ENCODE results near the gene COG2.

COG2 gene

DNA sequence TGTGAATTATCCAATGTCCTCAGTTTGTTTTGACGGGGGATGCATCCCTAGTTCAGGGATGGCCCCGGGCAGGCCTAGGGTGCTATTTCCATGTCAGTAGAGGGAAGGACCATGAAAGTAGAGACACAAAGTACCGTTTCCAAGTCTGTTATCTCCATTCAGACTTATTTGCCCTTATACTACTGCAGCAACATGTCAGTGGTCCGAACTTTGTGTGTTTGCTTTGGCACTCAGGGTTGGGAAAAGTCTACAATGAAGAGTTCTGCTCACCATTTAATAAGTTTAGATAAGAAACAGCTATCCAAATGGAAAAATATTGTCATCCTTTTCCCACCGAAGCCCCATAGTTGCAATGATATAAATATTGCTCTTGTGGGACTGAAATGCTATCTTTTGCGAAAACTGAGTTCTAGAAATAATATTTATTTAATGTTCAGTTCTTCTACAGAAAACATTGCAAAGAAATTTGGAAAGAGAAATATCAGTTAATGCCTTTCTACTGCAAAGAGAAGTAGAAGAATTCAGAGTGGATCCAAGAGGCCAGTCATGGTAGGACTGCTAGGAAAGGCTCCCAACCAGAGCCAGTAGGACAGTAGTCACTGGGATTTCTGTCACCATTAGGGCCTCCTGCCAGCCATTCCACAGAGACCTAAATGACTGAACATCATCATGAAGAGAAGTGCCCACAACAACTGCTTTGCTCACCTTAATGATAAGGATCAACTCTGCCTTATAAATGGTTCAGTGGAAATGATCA lies 83.2 kb downstream of the COG2 start:
- no peak for DNase-seq

DNA sequence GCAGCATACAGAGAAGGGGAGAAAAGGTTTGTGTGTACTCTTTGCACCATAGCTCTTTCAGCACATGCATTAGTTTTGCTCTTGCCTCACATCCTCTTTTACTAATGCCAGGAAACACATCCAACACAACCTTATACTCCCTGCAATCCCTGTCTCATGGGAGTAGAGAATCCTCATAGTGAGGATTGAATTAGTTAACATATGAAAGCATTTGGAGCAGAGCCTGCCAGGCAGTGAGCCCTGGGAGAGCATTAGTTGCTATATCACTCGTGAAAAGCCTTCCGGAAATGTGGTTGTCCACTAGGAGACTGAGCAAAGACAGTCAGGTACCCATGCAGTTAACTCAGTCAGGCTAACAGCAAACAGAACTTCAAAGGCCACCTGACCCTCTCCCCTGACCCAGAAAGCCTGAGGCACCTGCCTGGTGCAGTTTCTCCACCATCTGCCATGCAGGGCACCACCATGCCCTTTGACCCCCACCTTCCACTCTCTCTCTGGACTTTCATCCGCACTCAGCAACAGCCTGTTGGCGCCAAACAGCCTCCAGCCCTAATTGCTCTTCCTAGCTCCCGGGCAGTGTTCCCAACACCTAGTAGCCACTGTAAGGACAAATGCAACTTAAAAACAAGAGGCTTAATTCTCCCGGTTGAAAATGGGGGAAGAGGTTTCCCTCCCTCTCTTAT lies 86.6 kb downstream of the COG2 start:
- no peak for DNase-seq

DNA sequence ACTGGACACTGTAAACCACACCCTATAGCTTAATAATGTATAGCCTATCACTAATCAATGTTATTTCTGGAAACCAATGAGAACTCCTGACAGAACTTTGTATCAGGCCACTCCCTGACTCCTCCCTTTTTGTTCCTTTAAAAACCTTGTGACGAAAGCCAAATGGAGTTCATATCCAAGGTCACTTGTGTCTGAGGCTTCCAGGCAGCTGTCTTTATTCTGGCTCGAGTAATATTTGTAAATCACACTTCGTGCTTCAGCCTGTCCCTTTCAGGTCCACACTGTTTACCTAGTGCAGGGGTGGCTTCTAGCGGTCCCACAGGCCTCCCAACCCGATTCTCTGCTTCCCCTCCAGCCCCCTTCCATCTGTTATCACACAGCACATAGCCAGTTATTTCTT lies 88.7 kb downstream of the COG2 start:
- DNase-seq = no peak

DNA sequence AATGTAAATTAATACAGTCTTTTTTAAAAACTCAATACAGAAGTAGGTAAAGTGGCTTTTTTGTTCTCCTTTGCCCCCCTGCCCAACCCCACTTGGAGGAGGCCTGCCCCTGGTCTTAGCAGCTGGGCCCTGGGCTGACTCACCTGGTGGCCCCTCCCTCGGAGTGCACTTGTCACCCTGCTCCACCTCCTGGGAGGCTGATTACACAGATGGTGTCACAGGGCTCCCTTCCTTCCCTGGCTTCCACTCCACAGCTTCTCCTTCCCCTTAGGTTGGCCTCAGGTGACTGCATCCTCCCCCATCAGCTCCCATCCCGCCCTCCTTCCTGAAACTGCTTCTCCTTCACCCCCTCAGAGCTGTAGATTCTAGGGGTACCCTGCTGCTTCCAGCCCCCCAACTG lies 93.2 kb downstream of the COG2 start:
- DNase-seq = no peak

GRCh38 chr1:230737622-230738262 lies 95.5 kb downstream of the COG2 start:
- DNase-seq = no peak

GRCh38 chr1:230739564-230740290 lies 97.4 kb downstream of the COG2 start:
- DNase-seq = no peak

Data from CD4-positive, alpha-beta T cell treated with Interleukin-10 for 1 hour (primary cell).